Suprapubic skin (tissue), 4 donors: ENCODE measurements around the gene CASTOR1. TPM values are rescaled to one million over a fixed set of nuclear protein-coding genes. Genes with fewer than 3 reads are reported as not detected.

ENCODE experiments used
- DNase-seq, 2 donors: peaks; one replicate each; pipeline ENCODE4 v3.0.0-alpha.2; 2019; ENCODE audit warnings: low spot score in 2 of 2
- H3K27ac ChIP-seq: fragments of 200-600 bp; sonication (generic); one replicate; pipeline ENCODE4 v1.5.1; 2019
- H3K27me3 ChIP-seq: fragments of 200-600 bp; sonication (generic); one replicate; pipeline ENCODE4 v1.5.1; 2019
- H3K36me3 ChIP-seq: fragments of 200-600 bp; sonication (generic); one replicate; pipeline ENCODE4 v1.5.1; 2019
- H3K4me1 ChIP-seq: fragments of 200-600 bp; sonication (generic); one replicate; pipeline ENCODE4 v1.5.1; 2019
- H3K4me3 ChIP-seq: fragments of 200-600 bp; sonication (generic); one replicate; pipeline ENCODE4 v1.5.1; 2019; ENCODE audit warnings: mild to moderate bottlenecking
- H3K9me3 ChIP-seq: fragments of 200-600 bp; sonication (generic); one replicate; pipeline ENCODE4 v1.5.1; 2019
- CTCF ChIP-seq, 2 donors: fragments of 200-600 bp in 1 of 2; fragments of 450-650 bp in 1 of 2; sonication (generic) in 1 of 2; IDR thresholded peaks; one replicate each; pipeline ENCODE4 v1.5.1; 2016 to 2019; ENCODE audit warnings: antibody characterized with exemption in 2 of 2, mild to moderate bottlenecking in 1 of 2, moderate library complexity in 1 of 2
- EP300 ChIP-seq: sonication (generic); formaldehyde crosslinking; IDR thresholded peaks from one replicate; pipeline ENCODE4 v1.6.1; 2017; ENCODE audit warnings: antibody characterized with exemption
- POLR2A ChIP-seq, 2 donors: fragments of 450-650 bp; IDR thresholded peaks; one replicate each; pipeline ENCODE4 v1.6.1; 2017; ENCODE audit warnings: antibody characterized with exemption in 2 of 2, mild to moderate bottlenecking in 2 of 2, moderate library complexity in 2 of 2
- POLR2AphosphoS5 ChIP-seq, 3 donors: sonication (generic); formaldehyde crosslinking; IDR thresholded peaks; one replicate each; pipeline ENCODE4 v1.6.1; 2017; ENCODE audit warnings: antibody characterized with exemption in 3 of 3
- WGBS: methylation state at CpG from one replicate; pipeline ENCODE4 v1.1.5; 2018; 5-methylcytosine and 5-hydroxymethylcytosine counted together
- total RNA-seq, 4 donors: library from RNA; depleted of rRNA; stranded (reverse); fragments of >200 nt; gene quantifications; one replicate each; pipeline ENCODE4 v1.1.0, GENCODE V29; 2016

The CASTOR1 gene
- total RNA-seq, 4 donors from 2014 or later = 16.3 to 22.8 (median 20.6) TPM

- Histone ChIP-seq H3K27ac (peak overlapping the region; percentile 87), H3K27me3 (no peaks in the 10 kb centered on the region), H3K36me3 (peaks cover 14% of the 10 kb centered on the region), H3K9me3 (no peaks in the 10 kb centered on the region), H3K4me3 (peak overlapping the region; percentile 22), H3K4me1 (peaks cover 93% of the 10 kb centered on the region)
- 35% methylated on average over 7 of the region's 7 CpGs for WGBS
- TF ChIP-seq EP300 (no peak), CTCF (IDR thresholded peaks at IDR 0.05) (no peak), POLR2AphosphoS5 (IDR thresholded peaks at IDR 0.05) (no peak), POLR2A (IDR thresholded peaks at IDR 0.05) (no peak)
- DNase-seq = no peak
Measured at GRCh38 chr22:30304495-30305244, 15.4 kb upstream of the CASTOR1 start.

GRCh38 chr22:30302810-30303138, 13.5 kb upstream of the CASTOR1 start:
- DNase-seq = no peak
- Histone ChIP-seq H3K4me3 (no peak overlapping the region), H3K27ac (peak overlapping the region; percentile 87), H3K9me3 (no peaks in the 10 kb centered on the region), H3K27me3 (no peaks in the 10 kb centered on the region), H3K4me1 (peaks cover 91% of the 10 kb centered on the region), H3K36me3 (peaks cover 31% of the 10 kb centered on the region)
- TF ChIP-seq EP300 = no peak
- no peak for TF ChIP-seq POLR2AphosphoS5 (IDR thresholded peaks at IDR 0.05)
- TF ChIP-seq POLR2A (IDR thresholded peaks at IDR 0.05) = no peak
- TF ChIP-seq CTCF (IDR thresholded peaks at IDR 0.05) = no peak
- 58% methylated on average over 5 of the region's 5 CpGs for WGBS

DNA sequence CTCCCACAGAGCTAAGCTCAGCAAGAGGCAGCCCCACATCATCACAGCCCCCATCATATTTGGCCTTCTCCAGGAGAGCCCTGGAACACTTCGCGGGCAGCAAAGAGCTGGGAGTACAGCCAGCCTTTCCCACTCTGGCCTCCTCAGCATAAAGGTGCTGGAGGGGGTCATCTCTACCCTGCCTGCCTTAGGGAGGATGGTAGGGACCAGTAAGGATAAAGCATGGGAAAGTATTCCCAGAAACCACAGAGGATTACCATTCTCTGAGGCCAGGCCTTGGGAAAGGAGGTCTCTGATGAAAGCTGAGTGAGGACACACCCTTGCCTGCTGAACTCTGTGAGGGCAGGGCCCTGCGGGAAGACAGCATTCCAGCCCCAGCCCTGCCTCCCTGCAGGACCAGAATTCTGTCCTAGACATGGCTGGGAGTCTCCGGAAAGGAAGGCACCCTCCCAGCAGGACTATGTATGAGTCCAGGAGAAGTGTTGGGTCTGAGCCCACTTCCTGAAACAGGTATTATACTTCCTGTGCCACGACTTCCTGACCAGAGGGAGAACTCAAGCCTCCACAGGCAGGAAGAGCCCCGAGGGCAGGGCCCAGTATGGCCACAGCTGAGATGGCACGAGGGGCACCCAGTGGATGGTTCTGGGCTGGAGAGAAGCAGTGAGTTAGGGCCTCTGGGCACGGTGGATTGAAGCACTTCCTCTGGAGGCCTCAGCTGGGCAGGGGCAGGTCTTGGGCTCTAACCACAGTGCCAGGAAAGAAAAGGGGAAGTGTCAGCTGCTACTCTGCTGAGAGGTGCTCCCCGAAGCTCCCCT, 12.9 kb upstream of the CASTOR1 start:
- H3K9me3 ChIP-seq = no peaks in the 10 kb centered on the region
- DNase-seq = no peak
- peaks cover 37% of the 10 kb centered on the region for H3K36me3 ChIP-seq
- WGBS = 44% methylated on average over 3 of the region's 9 CpGs
- H3K27ac ChIP-seq = peak overlapping the region; percentile 87
- peaks cover 91% of the 10 kb centered on the region for H3K4me1 ChIP-seq
- TF ChIP-seq POLR2A (IDR thresholded peaks at IDR 0.05) = no peak
- peak in 2 of 3 donors; percentile 3 to 20 for TF ChIP-seq POLR2AphosphoS5 (IDR thresholded peaks at IDR 0.05)
- TF ChIP-seq CTCF (IDR thresholded peaks at IDR 0.05) = no peak
- H3K4me3 ChIP-seq = peak overlapping the region; percentile 2
- H3K27me3 ChIP-seq = no peaks in the 10 kb centered on the region

- peaks cover 80% of the 10 kb centered on the region for H3K4me1 ChIP-seq
- TF ChIP-seq CTCF (IDR thresholded peaks at IDR 0.05) (no peak), EP300 (no peak), POLR2A (IDR thresholded peaks at IDR 0.05) (no peak), POLR2AphosphoS5 (IDR thresholded peaks at IDR 0.05) (no peak)
- peak overlapping the region; percentile 68 for H3K27ac ChIP-seq
- H3K36me3 ChIP-seq = peaks cover 65% of the 10 kb centered on the region
- H3K27me3 ChIP-seq = no peaks in the 10 kb centered on the region
- no peaks in the 10 kb centered on the region for H3K9me3 ChIP-seq
- H3K4me3 ChIP-seq = no peak overlapping the region
- DNase-seq = no peak
- 86% methylated on average over 13 of the region's 13 CpGs for WGBS
Measured at GRCh38 chr22:30299322-30299721, 10.0 kb upstream of the CASTOR1 start.
